Gastroesophageal sphincter (tissue), 4 donors: Measurements from ENCODE around the gene HSD17B10. TPM values are rescaled to one million over a fixed set of nuclear protein-coding genes. Genes with fewer than 3 reads are reported as not detected.
"Not testable (repeated sequence)": the region's sequence is repeated elsewhere in the genome, so short reads cannot be mapped to it uniquely, and the experiment has no call there.

Experiments used
- ATAC-seq: fragments of 150-250 bp; one replicate; pipeline ENCODE4 v1.9.1; 2016; ENCODE audit warnings: mild to moderate bottlenecking, moderate library complexity
- H3K27ac ChIP-seq, 4 donors: fragments of 200-600 bp; sonication (generic) in 3 of 4; 1 replicate in 3 of 4; 2 replicates in 1 of 4; pipeline ENCODE4 v1.5.1; 2016 to 2019
- H3K27me3 ChIP-seq: fragments of 200-600 bp; sonication (generic); one replicate; pipeline ENCODE4 v1.5.1; 2019
- H3K36me3 ChIP-seq, 2 donors: fragments of 200-600 bp; sonication (generic); one replicate each; pipeline ENCODE4 v1.5.1; 2019; ENCODE audit warnings: control low read depth in 1 of 2
- H3K4me1 ChIP-seq, 3 donors: fragments of 200-600 bp; sonication (generic); 1 replicate in 2 of 3; 2 replicates in 1 of 3; pipeline ENCODE4 v1.5.1; 2016 to 2019; ENCODE audit warnings: control low read depth in 2 of 3
- H3K4me3 ChIP-seq, 2 donors: fragments of 200-600 bp; sonication (generic); one replicate each; pipeline ENCODE4 v1.5.1; 2019; ENCODE audit warnings: mild to moderate bottlenecking in 1 of 2, moderate library complexity in 1 of 2
- H3K9me3 ChIP-seq, 3 donors: fragments of 200-600 bp; sonication (generic); one replicate each; pipeline ENCODE4 v1.5.1; 2017 to 2019; ENCODE audit warnings: control low read depth in 2 of 3
- CTCF ChIP-seq, 4 experiments: fragments of 200-600 bp in 2 of 4; fragments of 450-650 bp in 2 of 4; sonication (generic) in 1 of 4; IDR thresholded peaks; one replicate each; pipeline ENCODE4 v1.5.1; 2017 to 2019; ENCODE audit warnings: antibody characterized with exemption in 4 of 4, mild to moderate bottlenecking in 2 of 4, moderate library complexity in 2 of 4
- EP300 ChIP-seq: sonication (generic); formaldehyde crosslinking; IDR thresholded peaks from one replicate; pipeline ENCODE4 v1.6.1; 2017; ENCODE audit warnings: antibody characterized with exemption, mild to moderate bottlenecking
- POLR2A ChIP-seq, 2 donors: fragments of 450-650 bp; IDR thresholded peaks; one replicate each; pipeline ENCODE4 v1.6.1; 2017; ENCODE audit warnings: antibody characterized with exemption in 2 of 2, mild to moderate bottlenecking in 2 of 2, moderate library complexity in 1 of 2
- POLR2AphosphoS5 ChIP-seq: sonication (generic); formaldehyde crosslinking; IDR thresholded peaks from one replicate; pipeline ENCODE4 v1.6.1; 2017; ENCODE audit warnings: antibody characterized with exemption
- WGBS, 2 donors: methylation state at CpG; one replicate each; pipeline ENCODE4 v1.1.5; 2018; ENCODE audit warnings: low coverage in 1 of 2; 5-methylcytosine and 5-hydroxymethylcytosine counted together
- total RNA-seq, 4 donors: library from RNA; depleted of rRNA; stranded (reverse); fragments of >200 nt; gene quantifications; one replicate each; pipeline ENCODE4 v1.1.0, GENCODE V29; 2016

HSD17B10 gene
- total RNA-seq, 4 donors from 2014 or later: 75.6 to 114 (median 106) TPM

- Histone ChIP-seq H3K27me3 (no peaks in the 10 kb centered on the region), H3K36me3 (no peaks in the 10 kb centered on the region), H3K27ac (no peak overlapping the region), H3K4me1 (no peaks in the 10 kb centered on the region), H3K4me3 (no peak overlapping the region), H3K9me3 (no peaks in the 10 kb centered on the region)
- TF ChIP-seq POLR2AphosphoS5: no peak
- 35 to 53% methylated on average over 2 of the region's 2 CpGs for WGBS, 2 donors
- no peak for ATAC-seq
Measured at GRCh38 chrX:53476371-53476770, 42.2 kb upstream of the HSD17B10 start.

GRCh38 chrX:53474707-53475106 lies 40.5 kb upstream of the HSD17B10 start:
- 58 to 83% methylated on average over 1 to 2 of the region's 2 CpGs for WGBS, 2 donors
- TF ChIP-seq POLR2AphosphoS5 (no peak), EP300 (no peak), POLR2A (IDR thresholded peaks at IDR 0.05) (no peak), CTCF (IDR thresholded peaks at IDR 0.05) (no peak)
- H3K4me1 ChIP-seq: no peaks in the 10 kb centered on the region
- H3K36me3 ChIP-seq: no peaks in the 10 kb centered on the region
- H3K27ac ChIP-seq: no peak overlapping the region
- no peaks in the 10 kb centered on the region for H3K27me3 ChIP-seq
- H3K9me3 ChIP-seq: no peaks in the 10 kb centered on the region
- no peak overlapping the region for H3K4me3 ChIP-seq
- ATAC-seq: no peak

DNA sequence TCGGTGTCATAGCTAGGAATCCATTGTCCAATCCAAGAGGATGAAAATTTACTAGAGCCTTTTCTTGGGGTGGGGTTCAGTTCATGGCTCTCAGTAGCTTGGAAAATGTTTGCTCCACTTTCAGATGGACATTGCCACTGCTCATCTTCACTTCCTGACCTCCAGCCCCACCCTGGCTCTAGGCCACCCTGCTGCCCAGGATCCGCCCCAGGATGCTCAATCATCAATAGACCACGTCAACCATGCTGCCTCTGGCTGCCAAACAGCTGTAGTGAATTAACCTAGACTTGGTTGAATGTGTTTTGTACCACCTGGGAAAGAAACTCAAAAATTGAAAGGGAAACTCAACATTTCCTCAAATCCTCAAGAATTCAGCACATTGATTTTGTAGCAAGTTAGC lies 37.2 kb upstream of the HSD17B10 start:
- Histone ChIP-seq H3K36me3 (no peaks in the 10 kb centered on the region), H3K4me3 (no peak overlapping the region), H3K4me1 (no peaks in the 10 kb centered on the region), H3K27me3 (no peaks in the 10 kb centered on the region), H3K27ac (no peak overlapping the region), H3K9me3 (no peaks in the 10 kb centered on the region)
- no peak for ATAC-seq
- WGBS, 2 donors: 100% methylated on average over 1 of the region's 3 CpGs; no CpG with 5 or more reads in 1 of the 2 donors
- no peak for TF ChIP-seq EP300
- no peak for TF ChIP-seq POLR2A (IDR thresholded peaks at IDR 0.05)
- TF ChIP-seq CTCF (IDR thresholded peaks at IDR 0.05): no peak
- no peak for TF ChIP-seq POLR2AphosphoS5

- H3K27me3 ChIP-seq, H3K9me3 ChIP-seq, H3K4me3 ChIP-seq, H3K4me1 ChIP-seq, H3K27ac ChIP-seq, H3K36me3 ChIP-seq, ATAC-seq: not testable (repeated sequence)
- 91 to 100% methylated on average over 1 to 3 of the region's 3 CpGs for WGBS, 2 donors
Measured at GRCh38 chrX:53468659-53469058, 34.5 kb upstream of the HSD17B10 start.

DNA sequence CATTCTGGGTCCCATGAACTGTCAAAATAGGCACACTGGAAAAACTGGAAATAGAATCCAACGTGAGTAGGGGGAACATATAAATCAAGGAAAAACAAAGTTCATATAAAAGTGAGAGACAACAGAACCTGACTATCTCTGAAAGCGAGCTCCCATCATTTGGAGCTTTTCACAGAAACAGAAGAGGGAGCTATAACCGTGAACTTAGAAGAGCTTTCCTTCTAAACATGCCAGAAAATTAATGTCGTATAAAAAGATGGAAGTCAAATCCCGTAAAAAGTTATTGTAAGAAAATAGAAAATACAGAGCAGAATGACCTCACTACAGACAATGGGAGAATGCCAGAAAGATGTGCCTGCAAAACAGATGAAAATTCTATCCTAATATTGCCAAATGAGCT lies 23.9 kb upstream of the HSD17B10 start:
- TF ChIP-seq POLR2AphosphoS5: no peak
- no peak for TF ChIP-seq POLR2A (IDR thresholded peaks at IDR 0.05)
- no peak for TF ChIP-seq EP300
- no peak for TF ChIP-seq CTCF (IDR thresholded peaks at IDR 0.05)
- Histone ChIP-seq H3K27ac (no peak overlapping the region), H3K9me3 (no peaks in the 10 kb centered on the region), H3K4me1 (no peaks in the 10 kb centered on the region), H3K27me3 (no peaks in the 10 kb centered on the region), H3K4me3 (no peak overlapping the region), H3K36me3 (no peaks in the 10 kb centered on the region)
- 18 to 37% methylated on average over 3 to 5 of the region's 5 CpGs for WGBS, 2 donors
- ATAC-seq: no peak

DNA sequence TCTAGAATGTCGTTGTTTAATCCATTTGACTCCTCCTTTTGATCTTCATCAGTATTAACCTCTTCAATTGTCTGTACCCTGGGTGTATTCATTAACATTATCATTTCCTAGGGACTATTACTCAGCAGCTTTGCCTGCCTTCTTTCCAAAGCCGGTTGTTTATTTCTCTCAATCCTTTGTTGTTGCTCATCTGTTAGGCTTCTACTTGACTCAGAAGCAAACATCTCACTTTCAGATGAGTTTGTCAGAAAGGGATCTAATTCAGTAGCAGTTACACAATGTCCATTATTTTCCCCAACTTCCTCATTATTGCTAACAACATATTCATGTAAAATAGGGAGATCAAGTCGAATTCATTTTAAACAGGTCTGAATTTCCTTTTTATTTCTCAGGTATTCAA lies 22.1 kb upstream of the HSD17B10 start:
- no peaks in the 10 kb centered on the region for H3K9me3 ChIP-seq
- no peaks in the 10 kb centered on the region for H3K36me3 ChIP-seq
- H3K4me1 ChIP-seq: no peaks in the 10 kb centered on the region
- H3K27ac ChIP-seq: no peak overlapping the region
- TF ChIP-seq POLR2A (IDR thresholded peaks at IDR 0.05) (no peak), EP300 (no peak), POLR2AphosphoS5 (no peak)
- 38 to 49% methylated on average over 3 of the region's 3 CpGs for WGBS, 2 donors
- H3K27me3 ChIP-seq: no peaks in the 10 kb centered on the region
- no peak overlapping the region for H3K4me3 ChIP-seq
- ATAC-seq: no peak

DNA sequence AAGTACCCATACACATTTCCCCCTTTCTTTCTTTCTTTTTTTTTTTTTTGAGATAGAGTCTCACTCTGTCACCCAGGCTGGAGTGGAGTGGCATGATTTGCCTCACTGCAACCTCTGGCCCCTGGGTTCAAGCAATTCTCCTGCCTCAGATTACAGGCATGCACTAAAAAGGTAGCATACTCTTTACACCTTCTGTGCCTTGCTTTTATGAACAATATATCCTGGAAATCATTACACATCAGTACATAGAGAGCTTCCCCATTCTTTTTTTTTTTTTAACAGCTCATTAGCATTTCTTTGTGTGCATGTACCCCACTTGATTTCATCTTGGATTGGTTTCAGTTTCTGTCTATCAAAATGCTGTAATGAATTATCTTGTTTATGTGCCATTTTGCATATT lies 18.6 kb upstream of the HSD17B10 start:
- H3K4me1 ChIP-seq: no peaks in the 10 kb centered on the region
- no peaks in the 10 kb centered on the region for H3K36me3 ChIP-seq
- no peaks in the 10 kb centered on the region for H3K27me3 ChIP-seq
- ATAC-seq: no peak
- no peak overlapping the region for H3K4me3 ChIP-seq
- TF ChIP-seq POLR2A (IDR thresholded peaks at IDR 0.05) (no peak), POLR2AphosphoS5 (no peak), EP300 (no peak), CTCF (IDR thresholded peaks at IDR 0.05) (no peak)
- no peaks in the 10 kb centered on the region for H3K9me3 ChIP-seq
- H3K27ac ChIP-seq: no peak overlapping the region
